ENCODE results near the gene FNDC7.
A peak's percentile ranks its signal among the peaks of the same experiment; 100 is the strongest.
"Not testable (repeated sequence)": the region's sequence is repeated elsewhere in the genome, so short reads cannot be mapped to it uniquely, and the experiment has no call there.

Gene FNDC7

DNA sequence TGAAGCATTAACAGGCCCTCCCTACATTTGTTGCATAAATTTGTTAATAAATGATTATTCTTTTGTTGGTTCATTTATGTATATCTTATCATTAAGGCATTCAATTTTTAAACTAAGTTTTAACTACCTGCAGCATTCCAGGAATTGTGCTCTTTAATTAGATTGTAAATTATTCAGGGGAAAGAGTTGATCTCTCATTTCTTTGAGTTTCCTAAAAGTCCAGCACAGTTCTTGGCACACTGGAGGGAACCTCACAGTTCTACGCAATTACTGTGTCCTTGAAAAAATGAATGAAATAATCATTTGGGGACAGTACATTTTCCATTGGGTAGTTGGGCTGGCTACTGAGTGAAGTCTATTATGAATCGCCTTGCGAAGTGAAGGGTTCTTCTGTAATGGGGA lies 33.3 kb downstream of the FNDC7 start:
- DNase-seq, result no peak

DNA sequence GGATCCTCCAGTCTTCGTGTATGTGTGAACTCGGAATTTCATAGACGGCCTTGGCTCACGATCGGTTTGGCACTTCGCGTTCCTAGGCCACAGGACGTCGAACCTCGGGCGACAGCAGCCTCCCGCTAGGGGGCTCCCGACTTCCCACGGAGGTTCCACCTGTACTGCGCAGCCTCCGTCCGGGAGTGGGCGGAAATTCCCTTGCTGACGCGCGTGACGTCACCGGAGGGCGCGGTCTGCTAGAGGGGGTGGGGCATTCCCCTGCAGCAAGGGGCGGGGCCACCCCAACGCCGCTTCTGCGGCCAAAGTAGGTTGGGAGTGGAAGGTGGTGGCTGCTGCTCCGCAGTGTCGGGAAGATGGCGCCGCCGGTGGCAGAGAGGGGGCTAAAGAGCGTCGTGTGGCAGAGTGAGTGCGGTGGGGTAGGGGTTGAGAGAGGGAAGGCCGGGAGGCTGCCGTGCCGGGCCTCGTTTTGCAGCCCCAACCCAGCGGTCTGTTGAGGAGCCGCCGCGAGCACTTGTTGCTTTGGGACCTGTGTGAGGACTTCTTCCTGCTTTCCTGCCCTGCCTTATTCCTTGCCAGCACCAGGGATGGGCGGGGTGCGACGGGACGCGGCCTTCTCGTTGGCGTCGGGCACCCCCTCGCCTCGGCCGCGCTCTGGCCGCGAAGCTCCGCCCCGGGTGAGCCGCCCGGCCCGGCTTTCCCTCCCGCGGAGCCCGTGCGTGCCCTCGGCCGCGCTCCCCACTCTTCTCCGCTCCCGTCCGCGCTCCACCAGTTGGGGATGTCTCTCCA lies 33.9 kb downstream of the FNDC7 start, which contains the start of gene STXBP3:
Gene STXBP3 (plus strand): TSS at position 293 of the 789 bp plus-strand sequence. CDS start 64 bp downstream, at position 357.
- peak; percentile 92 for DNase-seq

DNA sequence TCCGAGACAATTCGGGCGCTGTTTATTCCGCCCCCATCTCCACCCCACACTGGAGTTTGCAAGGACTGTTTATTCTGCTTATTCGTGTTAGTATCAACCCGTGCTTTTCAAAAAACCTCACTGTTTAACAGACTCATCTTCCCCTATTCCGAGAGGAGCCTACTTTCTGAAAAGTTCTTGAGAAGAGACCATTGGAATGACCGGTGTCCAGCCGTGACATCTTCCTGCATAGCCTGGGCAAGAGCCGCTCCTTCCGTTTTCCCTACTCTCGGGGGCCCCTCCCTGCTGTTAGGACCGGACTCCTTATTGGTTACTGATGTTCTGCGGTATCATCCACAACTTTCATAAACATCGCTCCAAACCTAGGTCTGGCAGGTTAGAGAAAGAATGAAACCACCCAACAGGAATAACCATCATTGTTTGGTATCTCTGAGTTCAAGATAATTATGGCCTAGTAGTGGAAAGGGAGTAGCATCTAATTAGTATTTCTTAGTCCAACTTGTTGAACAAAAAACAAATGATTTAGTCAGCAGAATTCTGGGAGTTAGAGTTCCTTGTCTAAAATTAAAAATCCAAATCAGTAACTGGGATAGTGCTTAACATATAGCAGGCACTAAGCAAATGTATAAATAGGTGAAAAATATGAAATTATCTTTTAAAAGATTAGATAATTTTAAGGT lies 34.6 kb downstream of the FNDC7 start:
- peak; percentile 61 for DNase-seq

DNA sequence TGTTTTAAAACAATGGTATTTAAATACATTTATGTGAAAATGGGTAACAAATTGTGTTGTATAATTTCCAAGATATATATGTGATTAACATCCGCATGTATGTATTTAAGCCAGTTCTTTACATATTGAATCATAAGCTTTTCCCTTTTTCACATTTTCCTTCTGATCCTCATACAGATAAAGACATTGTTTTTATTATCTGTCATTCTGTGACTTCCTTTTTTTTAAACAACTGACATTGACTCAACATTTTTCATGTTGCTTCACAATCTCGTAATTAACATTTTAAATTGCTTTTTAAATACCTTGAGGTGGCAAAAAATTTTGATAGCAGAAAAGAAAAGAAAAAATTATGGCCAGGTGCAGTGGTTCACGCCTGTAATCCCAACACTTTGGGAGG lies 35.2 kb downstream of the FNDC7 start:
- DNase-seq, result no peak

DNA sequence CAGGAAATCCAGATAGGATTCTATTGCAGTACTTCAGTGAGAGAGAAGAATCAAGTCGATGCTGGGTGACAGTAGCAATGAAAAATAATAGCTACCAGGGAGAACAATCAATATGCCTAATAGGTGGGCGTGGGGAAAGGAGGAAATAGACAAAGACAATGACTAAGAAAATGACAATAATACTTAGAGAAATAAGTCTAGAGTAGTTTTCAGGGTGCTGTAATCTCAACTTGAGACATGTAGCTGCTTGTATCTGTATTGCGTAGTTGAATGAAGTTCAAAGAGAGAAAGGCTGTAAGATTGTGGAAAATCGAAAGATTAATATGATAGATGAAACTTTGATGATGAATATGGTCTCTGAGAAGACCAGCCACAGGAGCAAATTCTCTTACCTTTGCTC lies 36.4 kb downstream of the FNDC7 start:
- DNase-seq, result no peak

DNA sequence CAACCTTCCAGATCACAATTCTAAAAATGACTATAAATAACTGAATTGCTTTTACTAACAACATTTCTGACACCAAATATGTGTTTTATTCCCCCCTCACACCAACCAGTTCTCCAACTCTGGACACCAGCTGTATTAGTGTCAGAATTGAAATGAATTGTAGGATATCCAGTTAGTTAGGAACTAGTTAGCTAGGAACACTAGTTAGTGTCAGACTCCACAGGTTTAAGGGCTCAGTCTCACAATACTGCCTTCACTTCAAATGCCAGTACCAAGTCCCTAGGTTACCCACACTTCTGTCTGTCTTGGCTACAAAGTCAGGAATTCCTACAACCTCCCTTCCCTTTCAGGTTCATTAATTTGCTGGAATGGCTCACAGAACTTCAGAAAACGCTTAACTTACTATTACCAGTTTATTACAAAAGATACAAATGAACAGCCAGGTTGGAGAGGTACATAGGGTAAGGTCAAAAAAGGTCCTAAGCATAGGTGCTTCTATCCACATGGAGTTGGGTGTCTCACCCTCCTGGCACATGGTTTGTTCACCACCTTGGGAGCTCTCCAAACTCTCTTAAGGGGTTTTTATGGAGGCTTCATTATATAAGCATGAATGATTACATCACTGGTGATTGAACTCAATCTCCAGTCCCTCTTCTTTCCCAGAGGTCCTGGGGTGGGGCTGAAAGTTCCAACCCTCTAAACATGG lies 37.9 kb downstream of the FNDC7 start:
- no peak for DNase-seq

DNA sequence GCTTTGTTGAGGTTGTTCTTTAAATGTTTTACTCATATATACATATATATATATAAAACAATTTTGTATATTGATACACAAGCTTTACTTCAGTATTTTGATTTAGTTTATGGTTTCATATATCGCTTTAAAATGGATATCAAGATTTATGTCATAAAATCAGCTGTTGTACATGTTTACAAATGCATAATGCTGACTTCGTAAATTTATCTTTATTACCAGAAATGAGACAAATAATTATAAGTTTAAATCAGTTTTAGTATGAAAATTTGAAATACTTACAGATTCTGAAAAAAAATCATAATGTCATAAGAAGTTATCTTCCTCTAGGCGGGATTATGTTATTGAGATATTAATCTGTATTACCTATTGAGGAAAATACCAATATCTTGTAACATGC lies 40.7 kb downstream of the FNDC7 start:
- DNase-seq, result no peak

DNA sequence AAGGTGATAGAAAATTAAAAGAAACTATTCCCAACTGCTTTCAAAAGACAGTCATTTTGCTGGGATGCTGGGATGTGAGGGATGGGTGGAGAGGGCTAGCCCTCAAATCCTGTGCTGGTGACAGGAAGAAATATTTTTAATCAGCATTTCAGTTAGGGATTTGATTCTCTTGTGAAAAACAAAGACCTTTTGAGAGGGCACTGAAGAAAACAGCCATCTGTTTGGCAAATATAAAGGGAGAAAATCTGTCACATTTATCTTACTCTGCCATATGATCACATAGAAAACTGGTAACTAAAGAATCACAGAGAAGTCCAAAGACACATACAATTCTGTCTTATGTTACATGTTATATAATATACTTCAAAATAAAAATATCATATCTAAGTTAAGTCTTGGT lies 46.1 kb downstream of the FNDC7 start:
- peak; percentile 39 for DNase-seq

DNA sequence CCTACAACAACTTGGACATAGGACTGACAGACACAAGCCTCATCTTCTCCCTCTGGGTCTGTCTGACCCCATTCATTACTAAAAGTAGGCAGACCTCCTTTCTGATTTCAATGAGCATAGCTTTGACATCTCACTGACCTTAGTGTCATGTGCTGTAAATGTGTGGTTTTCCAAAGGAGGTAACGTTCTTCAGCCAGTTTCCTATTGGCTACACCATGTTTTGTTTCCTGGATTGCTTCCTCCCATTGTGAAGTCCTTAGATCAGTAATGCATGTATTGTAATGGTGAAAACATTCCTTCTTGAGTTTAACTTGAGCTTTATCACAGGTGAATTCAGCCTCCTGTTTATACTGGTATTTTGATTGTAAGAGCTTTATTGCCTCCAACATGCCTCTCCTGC lies 54.4 kb downstream of the FNDC7 start:
- no peak for DNase-seq

DNA sequence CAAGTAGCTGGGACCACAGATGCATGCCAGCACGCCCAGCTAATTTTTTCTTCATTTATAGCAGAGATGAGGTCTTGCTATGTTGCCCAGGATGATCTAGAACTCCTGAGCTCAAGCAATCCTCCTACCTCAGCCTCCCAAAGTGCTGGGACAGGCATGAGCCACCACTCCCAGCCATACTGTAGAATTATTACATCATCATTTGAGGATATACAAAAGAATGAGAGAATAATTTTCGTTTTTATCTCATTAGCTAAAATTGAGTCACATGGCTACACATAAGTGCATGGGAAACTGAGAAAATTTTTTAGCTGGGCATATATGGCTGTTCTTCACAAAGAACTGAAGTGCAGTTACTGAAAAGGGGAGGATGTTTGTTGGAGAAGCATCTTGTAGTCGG lies 55.0 kb downstream of the FNDC7 start:
- DNase-seq, result no peak

DNA sequence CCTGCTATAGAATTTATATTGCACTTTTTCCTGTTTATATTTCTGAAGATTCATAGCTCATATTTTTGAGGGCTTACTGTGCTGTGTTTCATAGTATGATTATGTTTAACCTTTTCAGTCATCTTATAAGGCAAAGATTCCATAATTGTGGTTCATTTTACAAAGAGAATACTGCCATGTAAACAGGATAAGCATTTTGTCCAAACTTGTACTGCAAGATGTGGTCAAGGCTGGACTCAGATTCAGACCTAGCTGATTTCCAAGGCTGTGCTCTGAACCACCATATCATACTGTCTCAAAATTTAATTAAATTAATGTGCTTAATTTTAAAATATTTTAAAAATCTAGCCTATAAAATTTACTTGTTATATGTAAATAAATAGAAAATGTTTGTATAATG lies 65.1 kb downstream of the FNDC7 start:
- DNase-seq, result no peak

DNA sequence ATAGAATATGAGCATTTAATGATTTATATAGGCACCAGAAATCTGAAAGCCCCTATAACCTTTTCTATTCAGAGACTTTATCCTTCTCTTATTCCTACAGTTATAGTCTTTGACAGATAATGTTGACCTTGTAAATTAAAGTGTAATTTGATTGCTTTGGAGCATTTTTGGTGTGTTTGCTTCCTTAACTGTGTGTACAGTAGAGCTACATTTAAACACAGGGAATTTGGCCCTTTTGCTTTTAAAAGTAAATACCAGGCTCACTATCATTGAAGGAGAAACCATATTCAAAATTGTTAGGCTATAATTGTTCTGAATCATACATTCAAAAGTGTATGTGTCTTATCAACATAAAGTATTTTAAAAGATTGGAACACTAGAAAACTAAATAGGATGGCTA lies 66.7 kb downstream of the FNDC7 start:
- no peak for DNase-seq

DNA sequence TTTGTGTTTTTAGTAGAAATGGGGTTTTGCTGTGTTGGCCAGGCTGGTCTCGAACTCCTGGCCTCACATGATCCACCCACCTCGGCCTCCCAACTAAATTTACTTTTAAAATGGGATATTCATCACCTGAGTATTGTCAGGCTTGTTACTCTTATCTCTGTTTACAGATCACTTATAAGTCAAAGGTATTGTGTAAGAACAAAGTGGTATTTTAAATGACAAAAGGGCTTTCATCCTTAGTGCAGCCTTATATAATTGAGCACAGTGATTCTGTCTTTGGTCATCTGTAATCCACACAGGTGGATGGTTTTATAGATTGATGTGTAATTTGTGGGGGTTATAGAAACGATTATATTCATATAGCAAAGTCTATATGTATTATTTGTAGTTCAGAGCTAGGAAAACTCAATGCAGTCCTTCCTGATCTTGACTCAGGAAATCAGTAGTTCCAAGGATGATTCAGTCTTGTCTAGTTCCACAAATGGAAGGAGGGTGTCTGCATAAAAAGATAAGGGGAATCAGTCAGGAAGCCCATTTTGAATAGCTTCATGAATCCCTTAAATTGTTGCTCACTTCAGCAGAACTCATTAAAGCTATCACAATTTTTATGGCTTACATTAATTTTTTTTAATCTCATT lies 68.3 kb downstream of the FNDC7 start:
- DNase-seq, result no peak

DNA sequence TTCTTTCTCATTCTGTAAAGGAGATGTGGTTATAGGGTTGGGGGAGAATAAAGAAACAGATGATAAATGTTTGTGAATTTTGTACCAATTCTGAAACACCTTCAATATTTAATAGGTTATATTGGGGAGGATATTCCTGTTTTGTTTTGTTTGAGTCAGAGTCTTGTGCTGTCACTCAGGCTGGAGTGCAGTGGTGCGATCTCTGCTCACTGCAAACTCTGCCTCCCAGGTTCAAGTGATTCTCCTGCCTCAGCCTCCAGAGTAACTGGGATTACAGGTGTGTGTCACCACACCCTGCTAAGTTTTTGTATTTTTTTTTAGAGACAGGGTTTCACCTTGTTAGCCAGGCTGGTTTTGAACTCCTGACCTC lies 68.9 kb downstream of the FNDC7 start:
- DNase-seq, result not testable (repeated sequence)

DNA sequence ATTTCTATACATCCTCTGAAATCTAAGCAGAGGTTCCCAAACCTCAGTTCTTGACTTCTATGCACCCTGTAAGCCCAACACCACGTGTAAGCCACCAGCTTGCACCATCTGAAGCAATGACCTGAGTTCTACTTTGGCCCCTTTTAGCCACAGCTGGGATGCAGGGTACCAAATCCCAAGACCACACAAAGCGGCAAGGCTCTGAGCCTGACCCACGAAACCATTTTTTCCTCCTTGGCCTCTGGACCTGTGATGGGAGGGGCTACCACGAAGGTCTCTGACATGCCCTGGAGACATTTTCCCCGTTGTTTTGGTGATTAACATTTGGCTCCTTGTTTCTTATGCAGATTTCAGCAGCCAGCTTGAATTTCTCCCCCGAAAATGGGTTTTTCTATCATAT lies 72.6 kb downstream of the FNDC7 start:
- no peak for DNase-seq

DNA sequence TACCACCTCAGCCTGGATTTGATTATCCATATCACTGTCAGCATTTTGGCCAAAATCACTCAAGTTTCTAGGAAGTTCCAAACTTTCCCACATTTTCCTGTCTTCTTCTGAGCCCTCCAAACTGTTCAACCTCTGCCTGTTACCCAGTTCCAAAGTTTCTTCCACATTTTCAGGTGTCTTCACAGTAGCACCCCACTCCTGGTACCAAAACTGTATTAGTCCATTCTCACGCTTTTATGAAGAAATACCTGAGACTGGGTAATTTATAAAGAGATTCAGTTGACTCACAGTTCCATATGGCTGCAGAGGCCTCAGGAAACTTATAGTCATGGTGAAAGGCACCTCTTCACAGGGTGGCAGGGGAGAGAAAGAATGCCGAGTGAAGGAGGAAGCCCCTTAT lies 73.2 kb downstream of the FNDC7 start:
- no peak for DNase-seq

DNA sequence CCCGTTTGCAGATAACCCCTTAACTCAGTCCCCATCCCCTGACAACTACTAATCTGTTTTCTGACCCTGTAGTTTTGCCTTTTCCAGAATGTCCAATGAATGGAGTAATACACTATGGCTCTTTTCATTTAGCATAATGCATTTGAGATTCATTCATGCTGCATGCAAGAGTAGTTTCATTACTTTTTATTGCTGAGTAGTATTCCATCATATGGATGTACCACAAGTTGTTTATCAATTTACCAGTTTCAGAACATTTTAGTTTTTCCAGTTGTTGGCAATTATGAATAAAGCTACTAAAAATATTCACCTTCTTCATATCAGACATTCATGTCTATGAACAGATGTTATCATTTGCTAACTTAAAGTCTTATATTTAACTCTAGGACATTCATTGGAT lies 79.1 kb downstream of the FNDC7 start:
- no peak for DNase-seq
